GM19395 (cell line): ENCODE results near the gene CTAGE8.
"Not testable (repeated sequence)": the region's sequence is repeated elsewhere in the genome, so short reads cannot be mapped to it uniquely, and the experiment has no call there.

Experiments used
- ATAC-seq: cut with Tn5 transposase; IDR thresholded peaks from one replicate; pipeline ENCODE4 v1.9.1; 2021; ENCODE audit warnings: mild to moderate bottlenecking, moderate library complexity; ENCODE audit not compliant: unreplicated experiment

The CTAGE8 gene, protein sequence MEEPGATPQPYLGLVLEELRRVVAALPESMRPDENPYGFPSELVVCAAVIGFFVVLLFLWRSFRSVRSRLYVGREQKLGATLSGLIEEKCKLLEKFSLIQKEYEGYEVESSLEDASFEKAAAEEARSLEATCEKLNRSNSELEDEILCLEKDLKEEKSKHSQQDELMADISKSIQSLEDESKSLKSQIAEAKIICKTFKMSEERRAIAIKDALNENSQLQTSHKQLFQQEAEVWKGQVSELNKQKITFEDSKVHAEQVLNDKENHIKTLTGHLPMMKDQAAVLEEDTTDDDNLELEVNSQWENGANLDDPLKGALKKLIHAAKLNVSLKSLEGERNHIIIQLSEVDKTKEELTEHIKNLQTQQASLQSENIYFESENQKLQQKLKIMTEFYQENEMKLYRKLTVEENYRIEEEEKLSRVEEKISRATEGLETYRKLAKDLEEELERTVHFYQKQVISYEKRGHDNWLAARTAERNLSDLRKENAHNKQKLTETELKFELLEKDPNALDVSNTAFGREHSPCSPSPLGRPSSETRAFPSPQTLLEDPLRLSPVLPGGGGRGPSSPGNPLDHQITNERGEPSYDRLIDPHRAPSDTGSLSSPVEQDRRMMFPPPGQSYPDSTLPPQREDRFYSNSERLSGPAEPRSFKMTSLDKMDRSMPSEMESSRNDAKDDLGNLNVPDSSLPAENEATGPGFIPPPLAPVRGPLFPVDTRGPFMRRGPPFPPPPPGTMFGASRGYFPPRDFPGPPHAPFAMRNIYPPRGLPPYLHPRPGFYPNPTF

DNA sequence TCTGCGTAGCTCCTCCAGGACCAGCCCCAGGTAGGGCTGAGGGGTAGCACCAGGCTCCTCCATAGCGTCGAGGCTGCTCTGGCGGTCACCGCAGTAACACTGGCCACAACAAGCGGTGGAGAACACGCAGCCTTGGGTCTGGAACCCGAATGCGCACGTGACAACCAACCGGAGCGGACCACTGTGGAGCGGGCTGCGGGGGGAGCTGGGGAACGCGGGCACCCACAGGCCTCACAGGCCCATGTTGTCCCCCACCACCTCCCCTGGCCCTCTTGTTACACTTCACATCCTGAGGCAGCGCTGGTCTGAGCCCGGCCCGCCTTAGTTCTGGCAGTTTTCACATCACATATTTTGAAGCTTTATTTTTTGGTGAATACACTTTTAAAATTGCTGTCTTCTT is at the start of gene CTAGE8:
CTAGE8 (minus strand) TSS at position 101 of the 400 bp plus-strand sequence; CDS start at position 63, 38 bp downstream.
- not testable (repeated sequence) for ATAC-seq

DNA sequence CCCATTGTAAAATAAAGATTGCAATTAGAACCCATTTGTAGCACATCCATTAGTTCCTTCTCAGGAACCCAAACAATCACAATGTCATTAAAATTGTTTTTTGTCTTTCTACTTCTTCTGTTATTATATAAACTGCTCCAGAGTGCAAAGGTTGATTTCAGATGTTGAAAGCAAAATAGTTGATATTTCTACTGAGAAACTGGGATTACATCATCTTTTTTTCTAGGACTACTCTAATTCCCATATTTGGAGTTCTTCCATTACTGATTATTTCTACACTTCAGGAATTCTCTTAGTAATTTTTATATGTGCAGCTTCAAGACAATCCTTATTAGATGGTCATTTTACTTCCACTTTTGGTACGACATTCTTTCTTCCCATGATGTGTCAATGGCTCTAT is 48.4 kb upstream of the CTAGE8 start:
- not testable (repeated sequence) for ATAC-seq

- not testable (repeated sequence) for ATAC-seq
These were observed 42.9 kb upstream of the CTAGE8 start, which contains the start of gene OR2A1 for GRCh38 chr7:144311872-144312469. TSS of gene OR2A1 (plus strand) at chr7:144312419. CDS start at chr7:144318125, 5,706 bp downstream.

GRCh38 chr7:144311218-144311617 is 42.1 kb upstream of the CTAGE8 start:
- ATAC-seq, result not testable (repeated sequence)

DNA sequence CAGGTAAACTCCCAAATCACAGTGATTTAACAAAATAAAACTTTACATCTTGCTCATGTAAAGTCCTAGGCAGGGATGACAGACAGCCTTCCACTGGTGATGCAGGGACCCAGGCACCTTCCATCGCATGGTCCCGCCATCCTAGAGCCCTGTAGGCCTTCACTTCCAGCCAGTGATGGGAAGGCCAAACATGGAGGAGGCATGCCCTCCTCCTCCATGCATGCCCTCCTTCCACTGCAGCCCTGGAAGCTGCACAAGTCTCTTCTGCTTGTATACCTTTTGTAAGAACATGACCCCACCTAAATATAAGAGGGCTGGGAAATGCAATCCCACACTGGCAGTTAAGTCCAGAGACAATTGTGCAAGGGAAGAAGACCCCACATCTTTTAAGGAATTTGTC is 40.6 kb upstream of the CTAGE8 start:
- ATAC-seq, result not testable (repeated sequence)

GRCh38 chr7:144305156-144305555 is 36.1 kb upstream of the CTAGE8 start:
- ATAC-seq, result not testable (repeated sequence)

DNA sequence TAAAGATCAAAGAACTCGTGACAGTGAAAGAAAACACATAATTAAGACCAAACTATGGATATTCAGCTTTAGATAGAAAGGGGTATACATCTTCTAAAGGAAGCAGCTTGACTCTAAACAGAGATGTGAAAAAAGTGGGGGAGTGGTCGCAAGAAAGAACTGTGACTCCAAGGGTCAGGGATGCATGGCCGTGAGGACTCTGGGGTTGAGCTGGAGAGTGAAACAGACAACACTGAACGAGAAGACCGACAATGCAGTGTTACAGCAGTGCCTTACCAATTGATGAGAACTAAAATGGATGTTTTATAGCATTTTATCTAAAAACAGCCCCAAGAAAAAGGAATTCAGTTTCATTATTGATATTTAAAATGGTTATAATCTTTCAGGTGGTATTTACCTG is 34.5 kb upstream of the CTAGE8 start:
- ATAC-seq, result not testable (repeated sequence)

DNA sequence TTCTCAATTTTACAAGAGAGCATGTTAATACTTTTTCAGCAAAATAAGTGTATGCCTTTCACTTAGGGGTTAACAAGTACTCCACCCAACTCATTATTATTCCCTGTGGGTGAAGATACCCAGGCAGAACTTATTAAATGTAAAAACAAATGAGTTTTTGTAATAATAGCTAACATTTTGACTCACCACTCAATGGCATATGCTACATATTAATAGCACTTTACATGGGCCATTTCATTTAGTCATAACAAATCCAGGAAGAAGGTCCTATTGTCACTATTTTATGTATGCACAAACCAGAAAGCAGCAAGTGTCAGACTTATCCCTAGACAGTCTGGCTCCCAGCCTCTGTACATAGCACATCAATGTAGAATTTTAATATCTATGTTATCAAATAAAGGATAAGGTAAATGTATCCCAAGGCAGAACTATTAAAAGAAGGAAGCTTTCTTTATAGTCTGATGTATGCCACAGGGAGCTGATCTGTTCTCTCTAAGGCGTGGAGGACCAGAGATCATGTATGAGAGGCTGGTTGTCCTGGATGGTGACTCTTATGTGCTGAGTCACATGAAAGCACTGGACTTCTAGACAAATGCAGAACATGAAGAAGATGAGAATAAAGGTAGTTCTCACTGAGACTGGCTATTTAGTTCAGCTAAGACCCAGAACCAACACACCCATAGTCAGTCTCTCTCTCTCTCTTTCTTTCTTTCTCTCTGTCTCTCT is 33.7 kb upstream of the CTAGE8 start:
- ATAC-seq, result not testable (repeated sequence)

GRCh38 chr7:144293794-144294499 is 24.9 kb upstream of the CTAGE8 start:
- ATAC-seq, result peak; percentile 77

GRCh38 chr7:144292384-144293161 is 23.5 kb upstream of the CTAGE8 start:
- not testable (repeated sequence) for ATAC-seq

- not testable (repeated sequence) for ATAC-seq
These were observed 22.5 kb upstream of the CTAGE8 start for GRCh38 chr7:144291607-144292006.

GRCh38 chr7:144287171-144287784 is 18.2 kb upstream of the CTAGE8 start:
- ATAC-seq, result not testable (repeated sequence)

GRCh38 chr7:144283716-144284115 is 14.6 kb upstream of the CTAGE8 start:
- ATAC-seq, result not testable (repeated sequence)

GRCh38 chr7:144282490-144282889 is 13.4 kb upstream of the CTAGE8 start:
- not testable (repeated sequence) for ATAC-seq

GRCh38 chr7:144281981-144282380 is 12.9 kb upstream of the CTAGE8 start:
- ATAC-seq, result not testable (repeated sequence)

DNA sequence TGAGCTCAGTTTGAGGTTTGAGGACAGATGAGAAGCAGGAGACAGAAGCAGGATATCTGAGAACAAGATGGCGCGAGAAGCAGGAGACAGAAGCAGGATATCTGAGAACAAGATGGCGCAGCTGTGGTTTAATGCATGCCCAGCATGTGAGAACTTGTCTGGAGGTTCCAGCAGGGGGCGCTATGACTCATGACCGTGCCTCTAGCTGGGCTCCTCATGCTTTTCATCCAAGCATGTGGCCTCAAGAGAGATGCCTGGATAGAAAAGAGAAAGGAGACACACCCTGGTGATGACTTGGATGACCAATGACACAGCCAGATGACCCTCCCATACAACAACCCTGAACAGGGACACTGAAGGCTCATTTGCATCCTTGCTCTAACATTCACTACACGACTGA is 10.9 kb upstream of the CTAGE8 start:
- ATAC-seq, result not testable (repeated sequence)

GRCh38 chr7:144275281-144275680 is 6.2 kb upstream of the CTAGE8 start:
- not testable (repeated sequence) for ATAC-seq

GRCh38 chr7:144264692-144265091 is 4.4 kb downstream of the CTAGE8 start, which contains the start of gene OR2A7:
TSS of gene OR2A7 (minus strand) at chr7:144264792. CDS start at chr7:144259628, 5,164 bp downstream.
- ATAC-seq, result not testable (repeated sequence)
